Measurements from ENCODE around the gene EDEM2. TPM values are rescaled to one million over a fixed set of nuclear protein-coding genes. Genes with fewer than 3 reads are reported as not detected.

The EDEM2 gene
- 19.2 TPM for total RNA-seq

GRCh38 chr20:35146920-35147574 is at the start of gene EDEM2:
Gene EDEM2 (minus strand): TSS chr20:35147336. CDS start chr20:35147258, 78 bp downstream.

GRCh38 chr20:35171753-35172433 is 24.8 kb upstream of the EDEM2 start, which contains the start of gene PROCR:
Gene PROCR (plus strand): TSS chr20:35172072. CDS start chr20:35172155, 83 bp downstream.

GRCh38 chr20:35092524-35093266 is 54.4 kb downstream of the EDEM2 start, which contains the start of gene TRPC4AP:
Gene TRPC4AP (minus strand): TSS chr20:35092807. CDS start chr20:35092781, 26 bp downstream.

Small RNA genes lying within 50 kb of the gene (small RNA-seq; reads per million reads assigned to genes)
- gene RF00275 (ENCODE audit: low replicate concordance): not detected
- not detected for gene RNA5SP483 (ENCODE audit: low replicate concordance)

Other genes starting within 250 kb of the EDEM2 start
- gene GSS, start 191.5 kb downstream of the EDEM2 start, total RNA-seq: 37.7 TPM
- gene MYH7B, start 191.5 kb downstream of the EDEM2 start, total RNA-seq: 4.0 TPM
- gene TRPC4AP, start 54.5 kb downstream of the EDEM2 start, total RNA-seq: 58.4 TPM
- gene PROCR, start 24.7 kb upstream of the EDEM2 start, total RNA-seq: 22.4 TPM
- gene MMP24, start 79.4 kb upstream of the EDEM2 start, total RNA-seq: 1.9 TPM
- gene MMP24OS, start 130.8 kb upstream of the EDEM2 start, total RNA-seq: 19.6 TPM
- 103 TPM for gene EIF6, start 137.4 kb upstream of the EDEM2 start, total RNA-seq
- not detected for gene FAM83C, start 145.1 kb upstream of the EDEM2 start, total RNA-seq

All from metanephros (tissue), 2 donors.